Endothelial cell of umbilical vein (primary cell): ENCODE measurements around the gene CLDN6. TPM values are rescaled to one million over a fixed set of nuclear protein-coding genes. Genes with fewer than 3 reads are reported as not detected.

Experiments
- BruUV-seq: library from RNA; stranded (reverse); fragments of 400-500 nt; replicated peaks from 2 replicates; lab custom pipeline; 2021; lab: Mats Ljungman, UMichigan
- CTCF ChIA-PET: fragments of 300-600, 350-600 bp; sonication (Branson Sonifier 250); formaldehyde crosslinking; loops from one replicate; lab custom pipeline; 2021; ENCODE audit warnings: antibody characterized with exemption, inconsistent platforms; lab: Charles Lee
- POLR2A ChIA-PET: fragments of 300-600, 350-600 bp; sonication (Branson Sonifier 250); formaldehyde crosslinking; loops from one replicate; lab custom pipeline; 2021; ENCODE audit warnings: antibody characterized with exemption, inconsistent platforms; lab: Charles Lee
- DNase-seq: peaks from one replicate; pipeline ENCODE4 v3.0.0-alpha.2; 2011; ENCODE audit warnings: low read depth, low spot score
- FAIRE-seq: peaks from 2 replicates; lab custom pipeline; 2011; peaks lifted over from hg19 to GRCh38; lab: Jason Lieb, UNC
- H2AFZ ChIP-seq: 2 replicates; pipeline ENCODE4 v1.6.0; 2012; ENCODE audit warnings: low read depth, low read length, control low read depth, inconsistent platforms
- H3K27ac ChIP-seq: 2 replicates; pipeline ENCODE4 v1.5.1; 2011; ENCODE audit warnings: low read depth, mild to moderate bottlenecking, control low read depth, low read length, moderate library complexity; ENCODE audit not compliant: insufficient read depth
- H3K27me3 ChIP-seq, 2 experiments: 2 replicates each; pipeline versions ENCODE4 v1.6.0 to v1.6.1; 2011; ENCODE audit warnings: low read length in 2 of 2, mixed read lengths in 1 of 2; ENCODE audit not compliant: control insufficient read depth in 2 of 2, insufficient read depth in 2 of 2
- H3K36me3 ChIP-seq, 2 experiments: 2 replicates in 1 of 2; 3 replicates in 1 of 2; pipeline ENCODE4 v1.5.1; 2011; ENCODE audit warnings: low read length in 2 of 2, mild to moderate bottlenecking in 1 of 2, moderate library complexity in 1 of 2; ENCODE audit not compliant: control insufficient read depth in 2 of 2, insufficient read depth in 2 of 2; ENCODE audit errors: extremely low read depth in 1 of 2
- H3K4me1 ChIP-seq: 3 replicates; pipeline ENCODE4 v1.5.1; 2011; ENCODE audit warnings: mild to moderate bottlenecking, low read length; ENCODE audit not compliant: control insufficient read depth, insufficient read depth; ENCODE audit errors: extremely low read depth
- H3K4me2 ChIP-seq: 2 replicates; pipeline ENCODE4 v1.6.1; 2011; ENCODE audit warnings: low read length, control low read depth, mixed read lengths; ENCODE audit not compliant: insufficient read depth
- H3K4me3 ChIP-seq, 3 experiments: fragments of 200-600 bp in 1 of 3; sonication (generic), shearing (Covaris generic) in 1 of 3; replicated peaks in 1 of 3; 2 replicates each; pipeline ENCODE4 v1.5.1; 2011 to 2016; ENCODE audit warnings: control low read depth in 3 of 3, low read length in 3 of 3, mild to moderate bottlenecking in 2 of 3, inconsistent platforms in 1 of 3, low read depth in 1 of 3, moderate library complexity in 1 of 3; ENCODE audit not compliant: insufficient read depth in 1 of 3
- H3K79me2 ChIP-seq: 2 replicates; pipeline ENCODE4 v1.6.0; 2012; ENCODE audit warnings: low read length, inconsistent platforms; ENCODE audit not compliant: control insufficient read depth, insufficient read depth
- H3K9ac ChIP-seq: replicated peaks from 2 replicates; pipeline ENCODE3; 2011; ENCODE audit warnings: low read length, control low read depth; ENCODE audit not compliant: insufficient read depth; ENCODE audit errors: extremely low read depth
- H3K9me1 ChIP-seq: replicated peaks from 3 replicates; pipeline ENCODE4 v1.6.0; 2011; ENCODE audit warnings: mild to moderate bottlenecking, low read length; ENCODE audit not compliant: control insufficient read depth, insufficient read depth; ENCODE audit errors: extremely low read depth
- H3K9me3 ChIP-seq: replicated peaks from 2 replicates; pipeline ENCODE4 v1.5.1; 2012; ENCODE audit warnings: low read length, inconsistent platforms; ENCODE audit not compliant: control insufficient read depth, insufficient read depth
- H4K20me1 ChIP-seq: replicated peaks from 2 replicates; pipeline ENCODE3; 2011; ENCODE audit warnings: mild to moderate bottlenecking, low read length; ENCODE audit not compliant: control insufficient read depth, insufficient read depth; ENCODE audit errors: extremely low read depth
- FOS ChIP-seq: IDR thresholded peaks from 2 replicates; pipeline ENCODE4 v1.6.1; 2011; ENCODE audit warnings: mild to moderate bottlenecking, low read length, moderate library complexity, borderline replicate concordance; ENCODE audit not compliant: insufficient read depth
- GATA2 ChIP-seq: IDR thresholded peaks from 2 replicates; pipeline ENCODE4 v1.7.0; 2011; ENCODE audit warnings: low read depth, mild to moderate bottlenecking, moderate library complexity, mixed read lengths, low read length; ENCODE audit not compliant: insufficient read length, insufficient read depth
- POLR2A ChIP-seq: IDR thresholded peaks from 2 replicates; pipeline ENCODE4 v1.6.1; 2012; ENCODE audit warnings: low read depth, mild to moderate bottlenecking, control low read depth, low read length
- POLR2AphosphoS5 ChIP-seq: IDR thresholded peaks from 2 replicates; pipeline ENCODE4 v1.6.1; 2012; ENCODE audit warnings: low read depth, mild to moderate bottlenecking, control low read depth, low read length, moderate library complexity; ENCODE audit not compliant: insufficient read depth
- dilution Hi-C: fragments of 300-500 bp; cut with MboI; formaldehyde crosslinking; loops from one replicate; pipeline ENCODE4 v1.15.0; 2019; ENCODE audit warnings: low sequenced_read_pairs; ENCODE audit not compliant: extremely low pct_ligation_motif_present
- intact Hi-C: fragments of 100-400 bp; cut with micrococcal nuclease; formaldehyde crosslinking; loops from one replicate; pipeline ENCODE4 v1.10.0; 2022
- polyA plus RNA-seq, 4 experiments: library from polyadenylated mRNA; depleted of rRNA in 3 of 4; stranded (reverse) in 3 of 4; unstranded in 1 of 4; fragments of >200 nt; gene quantifications; 2 replicates each; pipeline versions ENCODE4 v1.2.1 to v1.2.3, GENCODE V29; 2011 to 2012; ENCODE audit warnings: missing spikeins in 1 of 4
- total RNA-seq: library from RNA; stranded (reverse); gene quantifications from 2 replicates; pipeline ENCODE4 v1.2.3, GENCODE V29; 2021
- TF ChIP-seq, protein P1 (sequence below), 2 donors: IDR thresholded peaks; 1 replicate in 1 of 2; 2 replicates in 1 of 2; pipeline ENCODE4 v1.5.1; 2011; ENCODE audit warnings: low read length in 2 of 2, mild to moderate bottlenecking in 2 of 2, moderate library complexity in 2 of 2, control low read depth in 1 of 2, inconsistent platforms in 1 of 2, low read depth in 1 of 2; ENCODE audit not compliant: insufficient read depth in 1 of 2; ENCODE audit errors: extremely low read depth in 1 of 2

Gene CLDN6
- total and polyA plus RNA-seq, 2 donors (not counting 3 experiments of a cell fraction or from before 2014, with no cell fraction given): 0.28 TPM; not detected in 1

DNA sequence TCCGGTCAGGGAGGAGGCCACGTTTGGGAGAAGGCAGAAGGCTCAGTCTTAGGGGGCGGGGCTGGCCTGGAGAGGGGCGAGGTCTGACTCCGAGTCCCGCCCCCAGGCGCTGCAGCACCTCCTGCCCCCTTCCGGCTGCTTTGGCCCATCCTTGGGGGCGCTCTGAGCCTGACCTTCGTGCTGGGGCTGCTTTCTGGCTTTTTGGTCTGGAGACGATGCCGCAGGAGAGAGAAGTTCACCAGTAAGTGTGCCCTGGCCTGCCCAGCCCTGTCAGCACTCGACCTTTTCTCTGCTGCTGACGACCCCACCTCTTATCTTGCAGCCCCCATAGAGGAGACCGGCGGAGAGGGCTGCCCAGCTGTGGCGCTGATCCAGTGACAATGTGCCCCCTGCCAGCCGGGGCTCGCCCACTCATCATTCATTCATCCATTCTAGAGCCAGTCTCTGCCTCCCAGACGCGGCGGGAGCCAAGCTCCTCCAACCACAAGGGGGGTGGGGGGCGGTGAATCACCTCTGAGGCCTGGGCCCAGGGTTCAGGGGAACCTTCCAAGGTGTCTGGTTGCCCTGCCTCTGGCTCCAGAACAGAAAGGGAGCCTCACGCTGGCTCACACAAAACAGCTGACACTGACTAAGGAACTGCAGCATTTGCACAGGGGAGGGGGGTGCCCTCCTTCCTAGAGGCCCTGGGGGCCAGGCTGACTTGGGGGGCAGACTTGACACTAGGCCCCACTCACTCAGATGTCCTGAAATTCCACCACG, 3.6 kb upstream of the CLDN6 start:
- peak overlapping the region; percentile 98 for H3K27ac ChIP-seq
- H3K9ac ChIP-seq: peak overlapping the region; percentile 90
- H2AFZ ChIP-seq: no peak overlapping the region
- H3K4me1 ChIP-seq: peaks cover 18% of the 10 kb centered on the region
- intact Hi-C loops (loop anchor here (2.0 kb wide), 1 partner anchor 117 kb away; no protein-coding TSS in a partner anchor), dilution Hi-C loops (no loop called here)
- peak overlapping the region; percentile 83 for H3K4me2 ChIP-seq
- FAIRE-seq: peak; percentile 62
- ChIA-PET CTCF (interaction anchor here (1.4 to 6.1 kb wide), 5 partner anchors 9 to 108 kb away, joined by 6 to 52 read pairs (median 9); no protein-coding TSS in a partner anchor), POLR2A (interaction anchor here (0.6 to 2.2 kb wide), 5 partner anchors 14 to 139 kb away, joined by 3 to 16 read pairs (median 4); partner anchors contain the start of gene ZNF213)
- no peaks in the 10 kb centered on the region for H4K20me1 ChIP-seq
- H3K9me1 ChIP-seq: no peaks in the 10 kb centered on the region
- H3K36me3 ChIP-seq: peaks cover 0 to 5% of the 10 kb centered on the region in 2 experiments
- no peaks in the 10 kb centered on the region for H3K9me3 ChIP-seq
- peak; percentile 65 for DNase-seq
- peak overlapping the region; percentile 45 to 61 (median 53) for H3K4me3 ChIP-seq
- peaks cover 2% of the 10 kb centered on the region for H3K79me2 ChIP-seq
- no peak for TF ChIP-seq GATA2
- TF ChIP-seq, protein P1, sequence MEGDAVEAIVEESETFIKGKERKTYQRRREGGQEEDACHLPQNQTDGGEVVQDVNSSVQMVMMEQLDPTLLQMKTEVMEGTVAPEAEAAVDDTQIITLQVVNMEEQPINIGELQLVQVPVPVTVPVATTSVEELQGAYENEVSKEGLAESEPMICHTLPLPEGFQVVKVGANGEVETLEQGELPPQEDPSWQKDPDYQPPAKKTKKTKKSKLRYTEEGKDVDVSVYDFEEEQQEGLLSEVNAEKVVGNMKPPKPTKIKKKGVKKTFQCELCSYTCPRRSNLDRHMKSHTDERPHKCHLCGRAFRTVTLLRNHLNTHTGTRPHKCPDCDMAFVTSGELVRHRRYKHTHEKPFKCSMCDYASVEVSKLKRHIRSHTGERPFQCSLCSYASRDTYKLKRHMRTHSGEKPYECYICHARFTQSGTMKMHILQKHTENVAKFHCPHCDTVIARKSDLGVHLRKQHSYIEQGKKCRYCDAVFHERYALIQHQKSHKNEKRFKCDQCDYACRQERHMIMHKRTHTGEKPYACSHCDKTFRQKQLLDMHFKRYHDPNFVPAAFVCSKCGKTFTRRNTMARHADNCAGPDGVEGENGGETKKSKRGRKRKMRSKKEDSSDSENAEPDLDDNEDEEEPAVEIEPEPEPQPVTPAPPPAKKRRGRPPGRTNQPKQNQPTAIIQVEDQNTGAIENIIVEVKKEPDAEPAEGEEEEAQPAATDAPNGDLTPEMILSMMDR (IDR thresholded peaks at IDR 0.05; ENCODE audit: extremely low read depth in 1 of 2, insufficient read depth in 1 of 2, low read depth in 1 of 2, low read length in 2 of 2): peak; percentile 9 to 30
- TF ChIP-seq FOS: peak; percentile 59
- no peak for TF ChIP-seq POLR2AphosphoS5
- TF ChIP-seq POLR2A: peak; percentile 76
- BruUV-seq: TSS peak; percentile 74
- peaks cover 0 to 2% of the 10 kb centered on the region in 2 experiments for H3K27me3 ChIP-seq
